HEK293T (cell line): ENCODE data around the gene PABPC1L.

Experiments
- BHLHE40 ChIP-seq: fragments of 450-650 bp; IDR thresholded peaks from 2 replicates; pipeline ENCODE4 v1.6.1; 2016; ENCODE audit warnings: mild to moderate bottlenecking, moderate library complexity, borderline replicate concordance
- ELF4 ChIP-seq: fragments of 450-650 bp; IDR thresholded peaks from 2 replicates; pipeline ENCODE4 v1.6.1; 2017; ENCODE audit warnings: antibody characterized with exemption
- FOXA1 ChIP-seq: fragments of 450-650 bp; IDR thresholded peaks from 2 replicates; pipeline ENCODE4 v1.6.1; 2016; ENCODE audit warnings: mild to moderate bottlenecking
- HDGF ChIP-seq: fragments of 450-650 bp; IDR thresholded peaks from 2 replicates; pipeline ENCODE4 v1.6.1; 2017; ENCODE audit warnings: antibody characterized with exemption, borderline replicate concordance
- SP1 ChIP-seq: fragments of 450-650 bp; IDR thresholded peaks from 2 replicates; pipeline ENCODE4 v1.6.1; 2017

GRCh38 chr20:44896583-44896982 is 13.3 kb upstream of the PABPC1L start:
- TF ChIP-seq FOXA1 (no peak), ELF4 (no peak), BHLHE40 (no peak), HDGF (no peak), SP1 (no peak)
